ENCODE results near the gene TFDP2. TPM values are rescaled to one million over a fixed set of nuclear protein-coding genes. Genes with fewer than 3 reads are reported as not detected.

The TFDP2 gene
- total RNA-seq, 1 experiment from 2014 or later, result 48.2 TPM

DNA sequence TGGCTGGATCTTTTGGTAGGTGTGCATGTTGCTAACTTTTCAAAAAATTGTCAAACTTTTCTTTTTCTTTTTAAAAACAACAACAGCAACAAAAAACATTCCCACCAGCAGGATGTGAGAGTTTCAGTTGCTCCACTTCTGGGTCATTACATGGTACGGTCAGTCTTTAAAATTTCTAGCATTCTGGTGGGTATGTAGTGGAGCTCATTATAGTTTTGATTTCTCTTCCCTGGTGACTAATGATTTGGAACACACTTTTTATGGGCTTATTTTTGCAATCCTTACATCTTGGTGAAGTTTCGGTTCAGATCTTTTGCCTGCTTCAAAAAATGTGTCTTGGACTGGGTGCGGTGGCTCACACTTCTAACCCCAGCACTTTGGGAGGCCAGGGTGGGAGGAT lies 253.6 kb downstream of the TFDP2 start:
- ATAC-seq (no peak), DNase-seq (ENCODE audit: low spot score) (no peak)
- Mint-ChIP-seq H3K4me1 (0 out of 2 replicates have a peak, but pooled peaks cover 4% of the 10 kb centered on the region), H3K36me3 (peaks cover 66% of the 10 kb centered on the region), H3K4me3 (no peak overlapping the region), H3K27ac (no peak overlapping the region), H3K27me3 (ENCODE audit: low read depth) (peaks cover 3% of the 10 kb centered on the region; the same call in 1 of the 2 replicates), H3K9me3 (peaks cover 38% of the 10 kb centered on the region)
- TF ChIP-seq ATF3 (CRISPR knock-in tag; conservative IDR thresholded peaks at IDR 0.05) (no peak), ZNF219 (CRISPR knock-in tag; IDR thresholded peaks at IDR 0.05; ENCODE audit: borderline replicate concordance) (no peak), GRHL2 (CRISPR knock-in tag; IDR thresholded peaks at IDR 0.05; ENCODE audit: insufficient replicate concordance, severe bottlenecking) (no peak), RELA (CRISPR knock-in tag; IDR thresholded peaks at IDR 0.05; ENCODE audit: borderline replicate concordance) (no peak), NFYB (CRISPR knock-in tag; conservative IDR thresholded peaks at IDR 0.05; ENCODE audit: low read depth) (no peak), ZNF423 (CRISPR knock-in tag; IDR thresholded peaks at IDR 0.05) (no peak), CREM (CRISPR knock-in tag; IDR thresholded peaks at IDR 0.05) (no peak)
- TF ChIP-seq, protein P1, sequence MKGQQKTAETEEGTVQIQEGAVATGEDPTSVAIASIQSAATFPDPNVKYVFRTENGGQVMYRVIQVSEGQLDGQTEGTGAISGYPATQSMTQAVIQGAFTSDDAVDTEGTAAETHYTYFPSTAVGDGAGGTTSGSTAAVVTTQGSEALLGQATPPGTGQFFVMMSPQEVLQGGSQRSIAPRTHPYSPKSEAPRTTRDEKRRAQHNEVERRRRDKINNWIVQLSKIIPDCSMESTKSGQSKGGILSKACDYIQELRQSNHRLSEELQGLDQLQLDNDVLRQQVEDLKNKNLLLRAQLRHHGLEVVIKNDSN (CRISPR knock-in tag; IDR thresholded peaks at IDR 0.05), result no peak
- TF ChIP-seq, protein P2, sequence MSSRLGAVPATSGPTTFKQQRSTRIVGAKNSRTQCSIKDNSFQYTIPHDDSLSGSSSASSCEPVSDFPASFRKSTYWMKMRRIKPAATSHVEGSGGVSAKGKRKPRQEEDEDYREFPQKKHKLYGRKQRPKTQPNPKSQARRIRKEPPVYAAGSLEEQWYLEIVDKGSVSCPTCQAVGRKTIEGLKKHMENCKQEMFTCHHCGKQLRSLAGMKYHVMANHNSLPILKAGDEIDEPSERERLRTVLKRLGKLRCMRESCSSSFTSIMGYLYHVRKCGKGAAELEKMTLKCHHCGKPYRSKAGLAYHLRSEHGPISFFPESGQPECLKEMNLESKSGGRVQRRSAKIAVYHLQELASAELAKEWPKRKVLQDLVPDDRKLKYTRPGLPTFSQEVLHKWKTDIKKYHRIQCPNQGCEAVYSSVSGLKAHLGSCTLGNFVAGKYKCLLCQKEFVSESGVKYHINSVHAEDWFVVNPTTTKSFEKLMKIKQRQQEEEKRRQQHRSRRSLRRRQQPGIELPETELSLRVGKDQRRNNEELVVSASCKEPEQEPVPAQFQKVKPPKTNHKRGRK (CRISPR knock-in tag; IDR thresholded peaks at IDR 0.05; ENCODE audit: borderline replicate concordance), result no peak
- ChIA-PET CTCF (no interaction called here), POLR2A (no interaction called here)

GRCh38 chr3:141894524-141895176 lies 254.7 kb downstream of the TFDP2 start:
- H3K4me3 Mint-ChIP-seq, result no peak overlapping the region
- 0 out of 2 replicates have a peak, but pooled peaks cover 4% of the 10 kb centered on the region for H3K4me1 Mint-ChIP-seq
- H3K9me3 Mint-ChIP-seq, result peaks cover 28% of the 10 kb centered on the region
- peaks cover 55% of the 10 kb centered on the region for H3K36me3 Mint-ChIP-seq
- POLR2A ChIA-PET, result interaction anchor here (0.6 kb wide), 1 partner anchor 11 kb away, joined by 3 read pairs; no protein-coding TSS in a partner anchor
- DNase-seq (ENCODE audit: low spot score), result no peak
- H3K27ac Mint-ChIP-seq, result no peak overlapping the region
- CTCF ChIA-PET, result interaction anchor here (1.2 kb wide), 1 partner anchor 250 kb away, joined by 3 read pairs; no protein-coding TSS in a partner anchor
- H3K27me3 Mint-ChIP-seq (ENCODE audit: low read depth), result no peaks in the 10 kb centered on the region; the same call in 1 of the 2 replicates
- TF ChIP-seq, protein P3, sequence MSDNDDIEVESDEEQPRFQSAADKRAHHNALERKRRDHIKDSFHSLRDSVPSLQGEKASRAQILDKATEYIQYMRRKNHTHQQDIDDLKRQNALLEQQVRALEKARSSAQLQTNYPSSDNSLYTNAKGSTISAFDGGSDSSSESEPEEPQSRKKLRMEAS (CRISPR knock-in tag; IDR thresholded peaks at IDR 0.05), result no peak
- no peak for ATAC-seq

Other genes with a start within 250 kb of the TFDP2 start
- gene GK5, start 76.0 kb upstream of the TFDP2 start, total RNA-seq (2021), result 11.8 to 15.1 TPM (median 12.7 TPM) in 3 replicates

All from WTC11 (cell line).